ENCODE measurements around the gene IL13RA1. TPM values are rescaled to one million over a fixed set of nuclear protein-coding genes. Genes with fewer than 3 reads are reported as not detected.

The IL13RA1 gene
- total RNA-seq, 1 experiment from 2014 or later: 33.2 TPM

DNA sequence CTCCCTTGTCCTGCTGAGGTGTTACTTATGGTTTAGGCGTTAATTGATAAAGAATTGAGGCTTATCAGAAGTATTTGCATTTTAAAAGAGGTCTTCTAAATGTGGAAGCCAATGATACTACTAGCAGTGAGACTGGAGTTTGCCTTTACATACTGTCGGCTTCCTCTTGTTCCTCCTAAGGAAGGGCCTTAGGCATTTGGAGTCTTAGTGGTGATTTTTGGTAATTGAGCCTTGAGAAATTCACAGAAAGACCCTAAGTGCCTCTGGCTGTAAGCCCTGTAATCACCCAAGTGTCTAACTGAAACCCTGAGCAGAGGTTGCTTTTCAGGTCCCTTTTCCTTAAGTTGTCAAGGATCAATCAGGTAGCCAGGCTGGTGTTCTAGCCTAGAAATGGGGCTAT is 14.8 kb downstream of the IL13RA1 start:
- Mint-ChIP-seq H3K4me1 (ENCODE audit: low read depth, unreplicated experiment) (no peaks in the 10 kb centered on the region), H3K36me3 (ENCODE audit: insufficient read depth, unreplicated experiment) (peaks cover 10% of the 10 kb centered on the region), H3K27me3 (ENCODE audit: insufficient read depth, unreplicated experiment) (no peaks in the 10 kb centered on the region), H3K27ac (ENCODE audit: unreplicated experiment) (no peak overlapping the region), H3K4me3 (ENCODE audit: unreplicated experiment) (no peak overlapping the region), H3K9me3 (ENCODE audit: unreplicated experiment) (peaks cover 6% of the 10 kb centered on the region)
- no peaks in the 10 kb centered on the region for H3K4me1 ChIP-seq
- DNase-seq: no peak
- ChIA-PET CTCF (no interaction called here), POLR2A (no interaction called here)
- no peaks in the 10 kb centered on the region for H3K9me3 ChIP-seq
- H3K4me3 ChIP-seq (ENCODE audit: low read depth, low read length): no peak overlapping the region
- TF ChIP-seq, protein P1, sequence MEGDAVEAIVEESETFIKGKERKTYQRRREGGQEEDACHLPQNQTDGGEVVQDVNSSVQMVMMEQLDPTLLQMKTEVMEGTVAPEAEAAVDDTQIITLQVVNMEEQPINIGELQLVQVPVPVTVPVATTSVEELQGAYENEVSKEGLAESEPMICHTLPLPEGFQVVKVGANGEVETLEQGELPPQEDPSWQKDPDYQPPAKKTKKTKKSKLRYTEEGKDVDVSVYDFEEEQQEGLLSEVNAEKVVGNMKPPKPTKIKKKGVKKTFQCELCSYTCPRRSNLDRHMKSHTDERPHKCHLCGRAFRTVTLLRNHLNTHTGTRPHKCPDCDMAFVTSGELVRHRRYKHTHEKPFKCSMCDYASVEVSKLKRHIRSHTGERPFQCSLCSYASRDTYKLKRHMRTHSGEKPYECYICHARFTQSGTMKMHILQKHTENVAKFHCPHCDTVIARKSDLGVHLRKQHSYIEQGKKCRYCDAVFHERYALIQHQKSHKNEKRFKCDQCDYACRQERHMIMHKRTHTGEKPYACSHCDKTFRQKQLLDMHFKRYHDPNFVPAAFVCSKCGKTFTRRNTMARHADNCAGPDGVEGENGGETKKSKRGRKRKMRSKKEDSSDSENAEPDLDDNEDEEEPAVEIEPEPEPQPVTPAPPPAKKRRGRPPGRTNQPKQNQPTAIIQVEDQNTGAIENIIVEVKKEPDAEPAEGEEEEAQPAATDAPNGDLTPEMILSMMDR (IDR thresholded peaks at IDR 0.05; ENCODE audit: insufficient read depth in 1 of 2, low read depth in 1 of 2, low read length in 1 of 2, severe bottlenecking in 1 of 2, unreplicated experiment in 1 of 2): no peak
- intact Hi-C loops (cut with micrococcal nuclease; ENCODE audit: unreplicated experiment): no loop called here
- H3K27me3 ChIP-seq (replicated peaks; ENCODE audit: control insufficient read depth, insufficient read depth, low read length): no peaks in the 10 kb centered on the region
- no TSS peak for BruUV-seq (replicated peaks)
- no peaks in the 10 kb centered on the region; the same call in 1 of the 2 replicates for H3K36me3 ChIP-seq (ENCODE audit: control insufficient read depth, insufficient read depth, low read length)

DNA sequence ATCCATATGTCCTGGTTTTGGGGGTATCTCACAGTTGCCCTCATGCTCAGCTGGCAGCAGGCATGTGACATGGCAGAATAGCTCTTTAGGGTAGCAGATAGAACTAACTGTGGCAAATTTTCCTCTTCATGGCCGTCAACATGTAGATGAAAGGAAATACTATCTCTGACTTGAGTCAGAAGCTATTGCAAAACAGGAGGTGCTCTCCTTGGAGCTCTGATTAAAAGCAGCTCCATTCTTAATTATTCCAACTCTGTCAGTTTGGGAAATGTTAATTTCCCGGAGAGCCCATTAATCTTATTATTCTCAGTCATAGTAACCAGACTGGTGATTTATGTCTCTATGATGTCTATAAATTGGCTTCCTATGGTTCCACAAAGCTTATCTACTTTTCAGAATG is 18.2 kb downstream of the IL13RA1 start:
- Mint-ChIP-seq H3K9me3 (ENCODE audit: unreplicated experiment) (no peaks in the 10 kb centered on the region), H3K27ac (ENCODE audit: unreplicated experiment) (no peak overlapping the region), H3K36me3 (ENCODE audit: insufficient read depth, unreplicated experiment) (peaks cover 10% of the 10 kb centered on the region), H3K27me3 (ENCODE audit: insufficient read depth, unreplicated experiment) (no peaks in the 10 kb centered on the region), H3K4me3 (ENCODE audit: unreplicated experiment) (no peak overlapping the region), H3K4me1 (ENCODE audit: low read depth, unreplicated experiment) (no peaks in the 10 kb centered on the region)
- intact Hi-C loops (cut with micrococcal nuclease; ENCODE audit: unreplicated experiment): no loop called here
- no peaks in the 10 kb centered on the region for H3K9me3 ChIP-seq
- no peaks in the 10 kb centered on the region; the same call in none of the 2 replicates for H3K36me3 ChIP-seq (ENCODE audit: control insufficient read depth, insufficient read depth, low read length)
- TF ChIP-seq, protein P1 (IDR thresholded peaks at IDR 0.05; ENCODE audit: insufficient read depth in 1 of 2, low read depth in 1 of 2, low read length in 1 of 2, severe bottlenecking in 1 of 2, unreplicated experiment in 1 of 2): no peak
- no TSS peak for BruUV-seq (replicated peaks)
- no peaks in the 10 kb centered on the region for H3K27me3 ChIP-seq (replicated peaks; ENCODE audit: control insufficient read depth, insufficient read depth, low read length)
- ChIA-PET POLR2A (no interaction called here), CTCF (no interaction called here)
- H3K4me1 ChIP-seq: no peaks in the 10 kb centered on the region
- no peak overlapping the region for H3K4me3 ChIP-seq (ENCODE audit: low read depth, low read length)
- no peak for DNase-seq

DNA sequence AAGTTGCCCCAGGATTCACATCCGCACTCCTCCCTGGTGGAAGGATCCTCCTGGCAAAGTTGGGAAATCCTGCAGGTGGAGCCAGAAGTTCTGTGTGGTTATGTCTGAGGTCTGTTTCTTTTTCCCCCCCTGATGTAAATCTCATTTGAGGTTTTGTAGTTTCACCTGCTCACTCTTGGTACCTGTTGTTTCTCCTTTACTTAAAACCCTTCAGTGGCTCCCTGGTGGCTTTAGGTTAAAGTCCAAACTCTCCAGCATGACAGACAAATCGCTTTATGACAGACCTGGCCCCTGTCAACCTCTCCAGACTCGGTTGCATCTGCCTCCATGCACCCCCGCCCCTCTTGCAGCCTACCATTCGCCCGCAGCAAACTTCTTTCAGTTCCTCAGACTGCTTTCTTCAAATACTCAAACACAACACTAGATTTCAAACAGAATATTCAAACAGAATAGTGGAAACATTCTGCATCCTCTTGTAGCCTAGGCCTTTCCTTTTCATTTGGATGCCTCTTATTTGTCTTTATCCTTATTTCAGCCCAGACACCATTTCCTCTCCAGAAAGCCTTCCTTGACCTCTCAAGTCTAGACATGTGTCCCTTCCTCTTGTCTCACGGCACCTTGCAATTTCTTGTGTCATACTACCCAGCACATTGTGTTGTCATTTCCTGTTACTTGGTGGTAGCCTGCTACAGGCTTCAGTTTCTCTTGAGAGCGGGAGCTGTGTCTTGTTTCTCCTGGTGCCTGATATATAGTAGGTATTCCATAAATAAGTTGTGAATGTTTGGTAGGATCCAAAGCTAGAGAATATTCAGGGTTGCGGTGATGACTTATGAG is 24.8 kb downstream of the IL13RA1 start:
- Mint-ChIP-seq H3K36me3 (ENCODE audit: insufficient read depth, unreplicated experiment) (no peaks in the 10 kb centered on the region), H3K27me3 (ENCODE audit: insufficient read depth, unreplicated experiment) (no peaks in the 10 kb centered on the region), H3K9me3 (ENCODE audit: unreplicated experiment) (no peaks in the 10 kb centered on the region), H3K27ac (ENCODE audit: unreplicated experiment) (no peak overlapping the region), H3K4me3 (ENCODE audit: unreplicated experiment) (no peak overlapping the region), H3K4me1 (ENCODE audit: low read depth, unreplicated experiment) (no peaks in the 10 kb centered on the region)
- Histone ChIP-seq H3K4me1 (no peaks in the 10 kb centered on the region), H3K36me3 (ENCODE audit: control insufficient read depth, insufficient read depth, low read length) (no peaks in the 10 kb centered on the region; the same call in 1 of the 2 replicates), H3K9me3 (no peaks in the 10 kb centered on the region), H3K4me3 (ENCODE audit: low read depth, low read length) (no peak overlapping the region), H3K27me3 (replicated peaks; ENCODE audit: control insufficient read depth, insufficient read depth, low read length) (no peaks in the 10 kb centered on the region)
- intact Hi-C loops (cut with micrococcal nuclease; ENCODE audit: unreplicated experiment): no loop called here
- DNase-seq: no peak
- no TSS peak for BruUV-seq (replicated peaks)
- TF ChIP-seq, protein P1 (IDR thresholded peaks at IDR 0.05; ENCODE audit: insufficient read depth in 1 of 2, low read depth in 1 of 2, low read length in 1 of 2, severe bottlenecking in 1 of 2, unreplicated experiment in 1 of 2): no peak
- CTCF ChIA-PET: no interaction called here
- POLR2A ChIA-PET: no interaction called here
